Left lung (tissue), 14 donors: ENCODE data around the gene OR5K3. TPM values are rescaled to one million over a fixed set of nuclear protein-coding genes. Genes with fewer than 3 reads are reported as not detected.

Experiments
- ATAC-seq: fragments of 200-7000 bp; cut with Tn5 transposase; one replicate; pipeline ENCODE4 v1.9.1; 2020; ENCODE audit warnings: moderate library complexity
- DNase-seq, 4 donors: peaks; one replicate each; pipeline ENCODE4 v3.0.0-alpha.2; 2013 to 2020
- H3K27ac ChIP-seq, 2 donors: fragments of 200-600 bp; sonication (generic) in 1 of 2; one replicate each; pipeline versions ENCODE4 v1.5.0 to v1.8.0; 2020 to 2021
- H3K27me3 ChIP-seq, 2 donors: fragments of 200-600 bp; sonication (generic) in 1 of 2; one replicate each; pipeline versions ENCODE4 v1.5.0 to v1.8.0; 2020 to 2021
- H3K36me3 ChIP-seq, 2 donors: fragments of 200-600 bp; sonication (generic) in 1 of 2; one replicate each; pipeline versions ENCODE4 v1.5.0 to v1.8.0; 2020 to 2021
- H3K4me1 ChIP-seq, 2 donors: fragments of 200-600 bp; one replicate each; pipeline ENCODE4 v1.8.0; 2021
- H3K4me3 ChIP-seq, 2 donors: fragments of 200-600 bp; sonication (generic) in 1 of 2; one replicate each; pipeline versions ENCODE4 v1.5.0 to v1.8.0; 2020 to 2021; ENCODE audit warnings: mild to moderate bottlenecking in 1 of 2
- H3K9me3 ChIP-seq, 2 donors: fragments of 200-600 bp; sonication (generic) in 1 of 2; one replicate each; pipeline versions ENCODE4 v1.5.0 to v1.8.0; 2020 to 2021
- intact Hi-C, 2 donors: fragments of 100-400 bp; cut with DNase I; formaldehyde crosslinking; loops; one replicate each; pipeline versions ENCODE4 v1.11.2 to v1.14.2; 2022
- long read RNA-seq, 12 donors: library from polyadenylated mRNA in 2 of 12; unstranded in 2 of 12; transcript quantifications; one replicate each; pipeline ENCODE4 v2.0.0 and lab custom pipeline, GENCODE V29; 2019 to 2026
- polyA plus RNA-seq, 6 donors: library from polyadenylated mRNA; unstranded; fragments of 120-200 nt; gene quantifications; one replicate each; pipeline ENCODE4 v1.2.1, GENCODE V29; 2013; ENCODE audit not compliant: insufficient read length in 6 of 6
- total RNA-seq, 2 donors: library from RNA; stranded (reverse); fragmentation: NEBNext Ultra II Directional; extraction: Animal tissue kit (Norgen Biotek cat#: 25700); gene quantifications; one replicate each; pipeline ENCODE4 v1.2.1, GENCODE V29; 2021
- TF ChIP-seq, protein P1 (sequence below), 2 donors: fragments of 200-600 bp; sonication (generic) in 1 of 2; IDR thresholded peaks; one replicate each; pipeline versions ENCODE4 v1.5.0 to v1.8.0; 2021; ENCODE audit warnings: antibody characterized with exemption in 2 of 2
- donor health status: DM: no; HTN: yes; CAD: no.
- donor health status: DM: no; HTN: no; CAD: no.

The OR5K3 gene
- total RNA-seq (not detected), polyA plus RNA-seq (not detected)
- long read RNA-seq, donor 1 = 0 reads
- long read RNA-seq, donor 2 = 0 reads
- long read RNA-seq, donor 3 = 0 reads
- long read RNA-seq, donor 4 = 0 reads
- long read RNA-seq, donor 5 = 0 reads
- long read RNA-seq, donor 6 = 0 reads
- long read RNA-seq, donor 7 = 0 reads
- long read RNA-seq, donor 8 = 0 reads
- long read RNA-seq, donor 9 = 0 reads
- long read RNA-seq, donor 10 = 0 reads
- long read RNA-seq, donor 11 = 0 reads
- long read RNA-seq, donor 12 = 0 reads

DNA sequence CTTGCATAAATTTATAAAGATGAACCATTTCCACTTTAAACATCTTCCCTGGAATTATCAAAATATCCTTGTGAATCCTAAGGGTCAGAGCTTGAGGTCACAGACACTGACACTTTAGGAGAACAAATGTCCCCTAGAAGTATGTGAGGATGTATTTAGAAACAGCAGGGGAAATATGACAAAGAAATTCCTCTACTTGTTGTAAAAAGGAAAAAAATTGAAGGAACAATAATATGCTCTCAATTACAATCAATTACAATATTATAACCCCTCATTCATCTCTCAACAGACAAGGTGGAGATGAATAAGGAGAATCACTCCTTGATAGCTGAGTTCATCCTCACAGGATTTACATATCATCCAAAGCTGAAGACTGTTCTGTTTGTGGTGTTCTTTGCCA lies at the start of gene OR5K3:
Gene OR5K3 (plus strand): TSS at position 301 of the 400 bp plus-strand sequence. CDS start 0 bp downstream, at position 301.
- Histone ChIP-seq H3K4me1 (no peaks in the 10 kb centered on the region), H3K9me3 (no peaks in the 10 kb centered on the region), H3K4me3 (no peak within 1 kb of the TSS), H3K36me3 (no peaks in the 10 kb centered on the region), H3K27me3 (no peaks in the 10 kb centered on the region), H3K27ac (no peak within 1 kb of the TSS)
- intact Hi-C loops = no loop called here
- TF ChIP-seq, protein P1, sequence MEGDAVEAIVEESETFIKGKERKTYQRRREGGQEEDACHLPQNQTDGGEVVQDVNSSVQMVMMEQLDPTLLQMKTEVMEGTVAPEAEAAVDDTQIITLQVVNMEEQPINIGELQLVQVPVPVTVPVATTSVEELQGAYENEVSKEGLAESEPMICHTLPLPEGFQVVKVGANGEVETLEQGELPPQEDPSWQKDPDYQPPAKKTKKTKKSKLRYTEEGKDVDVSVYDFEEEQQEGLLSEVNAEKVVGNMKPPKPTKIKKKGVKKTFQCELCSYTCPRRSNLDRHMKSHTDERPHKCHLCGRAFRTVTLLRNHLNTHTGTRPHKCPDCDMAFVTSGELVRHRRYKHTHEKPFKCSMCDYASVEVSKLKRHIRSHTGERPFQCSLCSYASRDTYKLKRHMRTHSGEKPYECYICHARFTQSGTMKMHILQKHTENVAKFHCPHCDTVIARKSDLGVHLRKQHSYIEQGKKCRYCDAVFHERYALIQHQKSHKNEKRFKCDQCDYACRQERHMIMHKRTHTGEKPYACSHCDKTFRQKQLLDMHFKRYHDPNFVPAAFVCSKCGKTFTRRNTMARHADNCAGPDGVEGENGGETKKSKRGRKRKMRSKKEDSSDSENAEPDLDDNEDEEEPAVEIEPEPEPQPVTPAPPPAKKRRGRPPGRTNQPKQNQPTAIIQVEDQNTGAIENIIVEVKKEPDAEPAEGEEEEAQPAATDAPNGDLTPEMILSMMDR (IDR thresholded peaks at IDR 0.05) = no peak
- DNase-seq (no peak), ATAC-seq (no peak)

- H3K36me3 ChIP-seq = no peaks in the 10 kb centered on the region
- DNase-seq (no peak), ATAC-seq (no peak)
- no peak overlapping the region for H3K27ac ChIP-seq
- intact Hi-C loops = no loop called here
- TF ChIP-seq, protein P1 (IDR thresholded peaks at IDR 0.05) = no peak
- H3K4me1 ChIP-seq = no peaks in the 10 kb centered on the region
- H3K9me3 ChIP-seq = no peaks in the 10 kb centered on the region
- H3K4me3 ChIP-seq = no peak overlapping the region
- no peaks in the 10 kb centered on the region for H3K27me3 ChIP-seq
These were observed 48.7 kb upstream of the OR5K3 start for GRCh38 chr3:98341758-98342157.

DNA sequence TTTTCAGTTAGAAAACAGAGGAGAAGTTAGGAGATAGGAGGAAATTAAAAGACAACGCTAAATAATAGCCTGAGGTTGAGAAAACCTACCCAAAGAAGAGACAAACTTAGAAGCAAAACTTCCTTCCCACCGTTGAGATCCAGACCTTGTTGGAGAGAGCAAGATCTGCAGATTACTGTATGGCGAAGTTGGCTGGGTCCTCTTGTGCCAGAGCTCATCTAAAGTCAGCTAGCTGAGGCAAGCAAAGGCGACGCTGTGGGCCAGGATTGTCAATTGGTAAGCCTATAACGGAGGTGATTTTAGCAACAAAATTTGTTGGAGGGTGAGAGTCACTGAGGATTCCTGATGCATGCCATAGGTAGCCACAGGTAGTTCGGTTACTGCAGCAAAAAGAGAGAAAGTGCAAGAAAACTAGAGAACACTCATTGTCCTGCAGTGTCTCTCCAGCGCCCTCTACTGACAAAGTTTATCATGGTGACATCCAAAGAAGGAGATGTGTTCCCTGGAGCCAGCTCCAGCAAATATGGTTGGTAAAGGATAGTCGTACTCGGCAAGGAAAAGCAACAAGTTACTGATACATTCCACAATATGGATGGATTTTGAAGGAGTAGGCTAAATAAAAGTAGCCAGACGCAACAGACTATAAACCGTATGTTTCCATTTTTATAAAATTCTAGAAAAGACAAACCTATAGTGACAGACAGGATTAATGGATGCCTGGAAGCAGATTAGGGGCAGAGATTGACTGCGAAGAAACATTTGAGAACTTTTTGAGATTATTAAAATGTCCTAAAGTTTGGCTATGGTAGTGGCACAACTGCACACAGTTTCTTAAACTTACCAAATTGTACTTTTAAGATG lies 46.6 kb upstream of the OR5K3 start:
- no peaks in the 10 kb centered on the region for H3K9me3 ChIP-seq
- H3K4me1 ChIP-seq = no peaks in the 10 kb centered on the region
- intact Hi-C loops = no loop called here
- H3K27me3 ChIP-seq = no peaks in the 10 kb centered on the region
- TF ChIP-seq, protein P1 (IDR thresholded peaks at IDR 0.05) = peak; percentile 44 to 55
- no peaks in the 10 kb centered on the region for H3K36me3 ChIP-seq
- H3K27ac ChIP-seq = no peak overlapping the region
- ATAC-seq = peak; percentile 79
- H3K4me3 ChIP-seq = no peak overlapping the region
- DNase-seq = peak in 1 of 4 donors; percentile 41

DNA sequence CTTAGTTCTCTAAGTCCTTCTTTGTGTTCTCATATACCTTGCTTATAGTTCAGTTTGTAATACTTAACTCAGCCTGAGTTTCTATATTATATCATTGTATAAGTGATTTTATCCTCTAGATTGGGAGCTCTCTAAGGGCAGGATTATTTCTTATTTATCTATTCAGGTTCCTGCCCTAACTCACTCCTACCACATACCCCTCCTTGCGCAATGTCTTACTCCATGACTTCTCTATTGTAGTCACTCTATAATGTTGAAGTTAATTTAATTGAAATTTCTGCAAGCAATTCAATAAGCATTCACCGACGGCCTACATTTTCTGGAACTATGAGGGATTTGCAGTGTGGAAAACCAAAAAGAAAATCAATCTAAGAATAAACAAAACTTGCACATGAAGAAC lies 40.4 kb upstream of the OR5K3 start:
- TF ChIP-seq, protein P1 (IDR thresholded peaks at IDR 0.05) = no peak
- H3K27me3 ChIP-seq = no peaks in the 10 kb centered on the region
- intact Hi-C loops = no loop called here
- no peak overlapping the region for H3K4me3 ChIP-seq
- no peaks in the 10 kb centered on the region for H3K36me3 ChIP-seq
- DNase-seq (no peak), ATAC-seq (no peak)
- H3K9me3 ChIP-seq = no peaks in the 10 kb centered on the region
- H3K27ac ChIP-seq = no peak overlapping the region
- no peaks in the 10 kb centered on the region for H3K4me1 ChIP-seq

DNA sequence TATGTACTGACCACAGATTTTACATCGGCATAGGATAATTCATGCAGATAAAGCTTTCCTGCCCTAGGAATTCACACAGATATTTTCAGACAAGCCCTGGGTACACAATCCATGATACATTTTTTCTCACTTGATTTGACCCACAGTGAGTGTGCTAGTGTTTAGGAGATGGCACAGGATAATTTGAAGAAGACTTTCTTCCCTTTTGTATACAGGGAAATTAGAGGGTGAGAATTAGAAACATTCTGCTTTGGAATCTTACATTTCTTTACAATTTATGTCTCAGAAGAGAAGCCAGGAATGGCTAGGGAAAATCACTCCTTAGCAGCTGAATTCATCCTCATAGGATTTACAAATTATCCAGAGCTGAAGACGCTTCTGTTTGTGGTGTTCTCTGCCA lies 36.9 kb upstream of the OR5K3 start, which contains the start of gene OR5K4:
Gene OR5K4 (plus strand): TSS at position 301 of the 400 bp plus-strand sequence. CDS start 0 bp downstream, at position 301.
- intact Hi-C loops = no loop called here
- no peaks in the 10 kb centered on the region for H3K27me3 ChIP-seq
- H3K9me3 ChIP-seq = no peaks in the 10 kb centered on the region
- H3K27ac ChIP-seq = no peak within 1 kb of the TSS
- TF ChIP-seq, protein P1 (IDR thresholded peaks at IDR 0.05) = no peak
- H3K4me1 ChIP-seq = no peaks in the 10 kb centered on the region
- H3K36me3 ChIP-seq = no peaks in the 10 kb centered on the region
- DNase-seq (no peak), ATAC-seq (no peak)
- H3K4me3 ChIP-seq = no peak within 1 kb of the TSS
